Sigmoid colon (tissue), 4 donors: ENCODE results near the gene MRPL36.

Experiments
- POLR2A ChIP-seq, 2 donors: fragments of 450-650 bp; IDR thresholded peaks; one replicate each; pipeline ENCODE4 v1.6.1; 2016; ENCODE audit warnings: antibody characterized with exemption in 2 of 2, mild to moderate bottlenecking in 2 of 2, moderate library complexity in 2 of 2
- POLR2AphosphoS5 ChIP-seq, 4 donors: sonication (generic); formaldehyde crosslinking; IDR thresholded peaks; one replicate each; pipeline ENCODE4 v1.6.1; 2017; ENCODE audit warnings: antibody characterized with exemption in 4 of 4
- TF ChIP-seq, protein P1 (sequence below), 4 experiments: fragments of 450-650 bp in 3 of 4; fragments of 200-600 bp in 1 of 4; IDR thresholded peaks; one replicate each; pipeline ENCODE4 v1.5.1; 2016 to 2019; ENCODE audit warnings: antibody characterized with exemption in 4 of 4, mild to moderate bottlenecking in 3 of 4, moderate library complexity in 2 of 4

DNA sequence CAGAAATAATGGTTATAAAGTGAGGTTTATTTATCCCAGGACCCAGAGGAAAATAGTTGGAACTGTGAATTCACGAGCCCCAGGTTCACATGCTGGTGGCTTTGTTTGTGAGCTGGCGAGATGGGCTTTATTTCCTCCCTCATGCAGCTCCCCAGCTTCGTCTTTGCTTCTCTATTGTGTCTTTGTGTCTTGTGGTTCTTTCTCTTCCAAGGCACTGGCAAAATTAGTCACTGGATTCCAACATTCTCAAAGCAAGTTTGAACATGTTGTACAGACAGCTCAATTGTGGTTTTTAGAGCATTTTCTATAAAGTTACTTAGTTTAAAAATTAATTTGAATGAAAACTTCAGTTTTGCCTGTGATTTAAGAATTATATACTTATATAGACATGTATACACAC is 8.8 kb upstream of the MRPL36 start:
- TF ChIP-seq, protein P1, sequence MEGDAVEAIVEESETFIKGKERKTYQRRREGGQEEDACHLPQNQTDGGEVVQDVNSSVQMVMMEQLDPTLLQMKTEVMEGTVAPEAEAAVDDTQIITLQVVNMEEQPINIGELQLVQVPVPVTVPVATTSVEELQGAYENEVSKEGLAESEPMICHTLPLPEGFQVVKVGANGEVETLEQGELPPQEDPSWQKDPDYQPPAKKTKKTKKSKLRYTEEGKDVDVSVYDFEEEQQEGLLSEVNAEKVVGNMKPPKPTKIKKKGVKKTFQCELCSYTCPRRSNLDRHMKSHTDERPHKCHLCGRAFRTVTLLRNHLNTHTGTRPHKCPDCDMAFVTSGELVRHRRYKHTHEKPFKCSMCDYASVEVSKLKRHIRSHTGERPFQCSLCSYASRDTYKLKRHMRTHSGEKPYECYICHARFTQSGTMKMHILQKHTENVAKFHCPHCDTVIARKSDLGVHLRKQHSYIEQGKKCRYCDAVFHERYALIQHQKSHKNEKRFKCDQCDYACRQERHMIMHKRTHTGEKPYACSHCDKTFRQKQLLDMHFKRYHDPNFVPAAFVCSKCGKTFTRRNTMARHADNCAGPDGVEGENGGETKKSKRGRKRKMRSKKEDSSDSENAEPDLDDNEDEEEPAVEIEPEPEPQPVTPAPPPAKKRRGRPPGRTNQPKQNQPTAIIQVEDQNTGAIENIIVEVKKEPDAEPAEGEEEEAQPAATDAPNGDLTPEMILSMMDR (IDR thresholded peaks at IDR 0.05), result no peak
- TF ChIP-seq POLR2A (IDR thresholded peaks at IDR 0.05) (no peak), POLR2AphosphoS5 (IDR thresholded peaks at IDR 0.05) (no peak)
